ENCODE data around the gene OPN5. TPM values are rescaled to one million over a fixed set of nuclear protein-coding genes. Genes with fewer than 3 reads are reported as not detected.
A peak's percentile ranks its signal among the peaks of the same experiment; 100 is the strongest.

Gene OPN5
- total RNA-seq, 2 experiments from 2014 or later = not detected

DNA sequence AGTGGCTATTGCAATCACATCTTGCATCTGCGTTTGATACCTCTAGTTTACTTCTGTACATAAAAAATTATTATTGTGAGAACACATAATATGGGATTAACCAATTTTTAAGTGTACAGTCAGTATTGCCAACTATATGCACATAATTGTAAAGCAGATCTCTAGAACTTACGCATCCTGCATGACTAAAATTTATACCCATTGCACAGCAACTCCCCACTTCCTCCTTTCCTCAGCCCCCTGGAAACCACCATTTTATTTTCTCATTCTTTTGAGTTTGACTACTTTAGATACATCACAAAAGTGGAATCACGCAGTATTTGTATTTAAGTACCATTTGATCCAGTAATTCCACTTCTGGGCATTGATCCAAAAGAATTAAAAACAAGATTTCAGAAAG lies 19.3 kb upstream of the OPN5 start:
- ATAC-seq = no peak
- no peaks in the 10 kb centered on the region for H3K36me3 Mint-ChIP-seq (ENCODE audit: low read depth)
- CTCF ChIA-PET = no interaction called here
- H3K27ac Mint-ChIP-seq = no peak overlapping the region
- POLR2A ChIA-PET = no interaction called here
- DNase-seq = no peak
- H3K4me3 Mint-ChIP-seq = no peak overlapping the region
- H3K4me1 Mint-ChIP-seq (ENCODE audit: low read depth) = no peaks in the 10 kb centered on the region
- peaks cover 8% of the 10 kb centered on the region for H3K27me3 Mint-ChIP-seq (ENCODE audit: low read depth)
- H3K9me3 Mint-ChIP-seq (ENCODE audit: insufficient read depth) = no peaks in the 10 kb centered on the region

GRCh38 chr6:47766445-47766844 lies 15.4 kb upstream of the OPN5 start:
- Mint-ChIP-seq H3K4me3 (no peak overlapping the region), H3K27me3 (ENCODE audit: low read depth) (peaks cover 4% of the 10 kb centered on the region), H3K4me1 (ENCODE audit: low read depth) (no peaks in the 10 kb centered on the region), H3K27ac (no peak overlapping the region), H3K36me3 (ENCODE audit: low read depth) (no peaks in the 10 kb centered on the region), H3K9me3 (ENCODE audit: insufficient read depth) (no peaks in the 10 kb centered on the region)
- ChIA-PET CTCF (no interaction called here), POLR2A (no interaction called here)
- DNase-seq (no peak), ATAC-seq (no peak)

DNA sequence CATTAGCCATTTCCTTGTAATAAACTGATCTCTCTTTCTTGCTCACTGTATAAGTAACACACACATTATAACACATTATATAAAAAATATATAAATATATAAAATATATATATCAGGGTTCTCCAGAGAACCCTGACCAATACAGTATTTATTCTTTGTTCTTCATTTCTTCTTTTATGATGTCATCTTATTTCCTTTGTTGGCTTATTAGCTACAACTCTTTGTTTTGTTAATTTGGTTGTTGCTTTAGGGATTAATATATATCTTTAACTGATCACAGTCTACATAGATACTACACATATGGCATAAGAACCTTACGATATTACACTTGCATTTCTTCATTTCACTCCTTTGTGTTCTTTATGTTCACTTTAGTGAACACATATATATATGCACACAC lies 14.7 kb upstream of the OPN5 start:
- no peak for DNase-seq
- Mint-ChIP-seq H3K4me3 (no peak overlapping the region), H3K9me3 (ENCODE audit: insufficient read depth) (no peaks in the 10 kb centered on the region), H3K36me3 (ENCODE audit: low read depth) (no peaks in the 10 kb centered on the region), H3K27ac (no peak overlapping the region), H3K4me1 (ENCODE audit: low read depth) (no peaks in the 10 kb centered on the region), H3K27me3 (ENCODE audit: low read depth) (peaks cover 6% of the 10 kb centered on the region)
- CTCF ChIA-PET = interaction anchor here (0.6 kb wide), 1 partner anchor 118 kb away, joined by 3 read pairs; no protein-coding TSS in a partner anchor
- POLR2A ChIA-PET = no interaction called here
- no peak for ATAC-seq

DNA sequence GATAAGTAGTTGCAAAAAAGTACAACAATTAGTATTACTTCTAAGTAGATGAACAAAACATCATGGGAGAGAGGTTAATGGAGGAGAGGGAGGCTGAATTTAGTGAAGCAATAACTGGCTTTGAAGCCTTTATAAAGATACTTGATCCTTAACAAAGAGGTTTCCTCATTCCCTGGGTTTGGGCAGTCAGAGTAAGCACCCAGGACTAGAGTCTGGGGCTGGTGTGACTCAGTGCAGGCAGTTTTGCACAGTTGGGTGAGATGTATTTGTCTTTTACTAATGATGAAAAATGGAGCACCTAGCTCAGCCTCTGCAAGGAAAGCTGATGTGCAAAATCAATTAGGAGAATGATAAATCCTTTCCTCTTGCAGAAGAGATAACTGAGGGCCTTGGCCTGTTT lies 11.8 kb upstream of the OPN5 start:
- H3K36me3 Mint-ChIP-seq (ENCODE audit: low read depth) = no peaks in the 10 kb centered on the region
- ChIA-PET CTCF (no interaction called here), POLR2A (no interaction called here)
- H3K4me1 Mint-ChIP-seq (ENCODE audit: low read depth) = no peaks in the 10 kb centered on the region
- H3K9me3 Mint-ChIP-seq (ENCODE audit: insufficient read depth) = no peaks in the 10 kb centered on the region
- no peak for DNase-seq
- no peak for ATAC-seq
- no peak overlapping the region for H3K4me3 Mint-ChIP-seq
- peaks cover 4% of the 10 kb centered on the region for H3K27me3 Mint-ChIP-seq (ENCODE audit: low read depth)
- H3K27ac Mint-ChIP-seq = no peak overlapping the region

DNA sequence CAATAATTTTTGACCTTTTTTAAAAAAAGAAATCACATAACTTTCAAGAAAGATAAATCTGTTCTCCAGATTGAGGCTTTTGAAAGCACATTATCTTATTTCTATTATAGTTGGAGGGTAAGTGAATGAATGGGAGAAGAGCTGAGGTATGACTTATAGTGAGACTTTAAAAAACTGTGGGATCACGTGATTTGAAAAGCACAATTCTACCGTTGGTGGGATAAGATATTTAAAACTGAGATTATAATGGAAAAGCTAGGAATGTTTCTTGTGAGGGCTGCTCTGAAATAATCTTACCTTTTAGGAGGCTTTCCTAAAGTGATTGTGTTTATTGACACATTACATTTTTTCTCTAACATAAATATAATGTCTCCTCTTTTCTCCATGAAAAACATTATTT lies 9.5 kb upstream of the OPN5 start:
- ATAC-seq (no peak), DNase-seq (no peak)
- Mint-ChIP-seq H3K36me3 (ENCODE audit: low read depth) (no peaks in the 10 kb centered on the region), H3K27me3 (ENCODE audit: low read depth) (peaks cover 6% of the 10 kb centered on the region), H3K9me3 (ENCODE audit: insufficient read depth) (no peaks in the 10 kb centered on the region), H3K27ac (no peak overlapping the region), H3K4me1 (ENCODE audit: low read depth) (no peaks in the 10 kb centered on the region), H3K4me3 (no peak overlapping the region)
- CTCF ChIA-PET = interaction anchor here (0.8 to 1.7 kb wide), 3 partner anchors 8 to 141 kb away, joined by 3 to 8 read pairs (median 4); no protein-coding TSS in a partner anchor
- POLR2A ChIA-PET = no interaction called here

DNA sequence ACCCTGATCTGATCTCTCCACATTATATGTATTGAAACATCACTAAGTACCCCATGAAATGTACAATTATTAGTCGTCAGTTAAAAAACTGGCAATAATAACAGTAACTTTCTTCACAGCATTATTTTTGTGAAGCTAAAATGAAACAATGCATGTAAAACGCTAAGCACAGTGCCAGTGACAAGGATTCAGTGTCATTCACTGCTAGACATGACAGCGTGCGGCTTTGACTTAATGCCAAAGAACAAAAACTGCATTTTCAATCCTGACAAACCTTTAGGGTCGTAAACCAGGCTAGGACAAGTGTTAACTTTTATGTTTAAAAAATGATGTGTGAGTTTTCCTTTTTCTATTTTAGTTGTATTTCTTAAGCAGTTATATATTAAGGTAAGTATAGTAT lies 8.8 kb upstream of the OPN5 start:
- no peak for DNase-seq
- Mint-ChIP-seq H3K9me3 (ENCODE audit: insufficient read depth) (no peaks in the 10 kb centered on the region), H3K27ac (no peak overlapping the region), H3K4me1 (ENCODE audit: low read depth) (no peaks in the 10 kb centered on the region), H3K27me3 (ENCODE audit: low read depth) (peaks cover 9% of the 10 kb centered on the region), H3K4me3 (no peak overlapping the region), H3K36me3 (ENCODE audit: low read depth) (no peaks in the 10 kb centered on the region)
- no peak for ATAC-seq
- CTCF ChIA-PET = interaction anchor here (0.8 to 1.3 kb wide), 2 partner anchors 15 to 141 kb away, joined by 3 to 4 read pairs; no protein-coding TSS in a partner anchor
- POLR2A ChIA-PET = no interaction called here

DNA sequence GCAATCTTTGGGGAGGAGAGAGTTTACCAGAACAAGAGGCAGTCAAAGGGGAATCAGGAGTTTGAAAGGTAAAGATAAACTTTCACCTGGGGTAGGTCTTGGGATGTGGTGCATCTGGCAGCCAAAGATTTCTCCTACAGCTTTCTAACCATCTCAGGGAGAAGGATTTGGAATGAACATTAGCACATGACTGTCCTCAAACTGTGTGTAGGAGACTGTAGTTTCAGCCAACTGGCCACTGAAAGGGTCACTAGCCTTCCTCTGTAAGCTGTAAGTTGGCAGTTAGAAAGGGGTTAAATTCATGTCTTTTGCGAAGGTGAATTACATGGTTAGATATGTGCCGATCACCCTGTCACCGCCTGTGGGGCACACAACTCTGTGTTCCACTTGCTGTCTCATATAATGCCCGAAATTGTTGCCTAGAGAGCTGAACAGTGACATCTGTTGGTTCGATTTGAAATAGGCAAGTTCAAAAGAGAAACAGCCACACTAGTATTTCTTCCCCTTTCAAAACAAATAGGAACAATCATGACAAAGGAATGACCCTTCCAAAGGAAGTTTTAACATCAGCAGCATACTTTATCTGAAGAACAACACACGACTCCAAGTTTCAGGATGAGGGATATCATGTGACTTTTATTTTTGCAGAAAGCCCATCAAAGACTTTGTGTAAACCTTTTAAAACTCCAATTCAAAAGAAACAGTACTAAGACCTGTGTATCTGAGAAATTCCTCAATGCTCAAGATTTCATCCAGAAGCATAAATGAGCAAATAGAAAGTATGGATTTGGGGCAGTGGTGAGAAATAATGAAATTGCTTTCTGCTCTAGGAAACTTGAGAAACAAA lies 1.1 kb upstream of the OPN5 start:
- H3K27ac Mint-ChIP-seq = no peak overlapping the region
- H3K27me3 Mint-ChIP-seq (ENCODE audit: low read depth) = peaks cover 22% of the 10 kb centered on the region
- H3K4me3 Mint-ChIP-seq = no peak overlapping the region
- ATAC-seq = peak; percentile 98
- ChIA-PET POLR2A (no interaction called here), CTCF (interaction anchor here (0.7 to 3.6 kb wide), 17 partner anchors 9 to 932 kb away, joined by 3 to 93 read pairs (median 4); partner anchors contain the start of gene CD2AP)
- H3K9me3 Mint-ChIP-seq (ENCODE audit: insufficient read depth) = no peaks in the 10 kb centered on the region
- peak; percentile 55 for DNase-seq
- no peaks in the 10 kb centered on the region for H3K36me3 Mint-ChIP-seq (ENCODE audit: low read depth)
- peaks cover 7% of the 10 kb centered on the region for H3K4me1 Mint-ChIP-seq (ENCODE audit: low read depth)

DNA sequence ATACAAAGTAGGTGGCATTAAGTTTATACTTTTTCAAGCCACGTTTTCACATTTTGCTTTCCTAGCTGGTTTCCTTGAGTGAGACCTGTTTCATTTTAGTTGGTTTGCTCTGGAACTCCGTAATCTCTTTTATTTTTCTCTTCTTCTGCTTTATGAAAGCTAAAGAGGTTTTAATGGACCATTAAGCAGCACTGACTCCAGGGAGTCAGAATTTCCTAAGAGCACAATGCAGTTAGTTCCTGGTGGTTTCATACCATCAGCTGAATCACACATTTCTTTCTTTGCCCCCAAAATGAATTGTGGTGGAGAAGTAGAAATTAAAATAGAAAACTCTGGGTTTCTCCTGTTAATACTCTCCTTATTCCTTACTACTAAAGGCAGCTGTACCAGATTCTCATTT lies 3.4 kb downstream of the OPN5 start:
- Mint-ChIP-seq H3K27me3 (ENCODE audit: low read depth) (peaks cover 29% of the 10 kb centered on the region), H3K9me3 (ENCODE audit: insufficient read depth) (no peaks in the 10 kb centered on the region), H3K4me1 (ENCODE audit: low read depth) (peaks cover 10% of the 10 kb centered on the region), H3K36me3 (ENCODE audit: low read depth) (no peaks in the 10 kb centered on the region), H3K27ac (no peak overlapping the region), H3K4me3 (no peak overlapping the region)
- ChIA-PET CTCF (interaction anchor here (1.4 to 4.0 kb wide), 3 partner anchors 13 to 371 kb away, joined by 3 to 33 read pairs (median 22); no protein-coding TSS in a partner anchor), POLR2A (no interaction called here)
- DNase-seq (no peak), ATAC-seq (no peak)

DNA sequence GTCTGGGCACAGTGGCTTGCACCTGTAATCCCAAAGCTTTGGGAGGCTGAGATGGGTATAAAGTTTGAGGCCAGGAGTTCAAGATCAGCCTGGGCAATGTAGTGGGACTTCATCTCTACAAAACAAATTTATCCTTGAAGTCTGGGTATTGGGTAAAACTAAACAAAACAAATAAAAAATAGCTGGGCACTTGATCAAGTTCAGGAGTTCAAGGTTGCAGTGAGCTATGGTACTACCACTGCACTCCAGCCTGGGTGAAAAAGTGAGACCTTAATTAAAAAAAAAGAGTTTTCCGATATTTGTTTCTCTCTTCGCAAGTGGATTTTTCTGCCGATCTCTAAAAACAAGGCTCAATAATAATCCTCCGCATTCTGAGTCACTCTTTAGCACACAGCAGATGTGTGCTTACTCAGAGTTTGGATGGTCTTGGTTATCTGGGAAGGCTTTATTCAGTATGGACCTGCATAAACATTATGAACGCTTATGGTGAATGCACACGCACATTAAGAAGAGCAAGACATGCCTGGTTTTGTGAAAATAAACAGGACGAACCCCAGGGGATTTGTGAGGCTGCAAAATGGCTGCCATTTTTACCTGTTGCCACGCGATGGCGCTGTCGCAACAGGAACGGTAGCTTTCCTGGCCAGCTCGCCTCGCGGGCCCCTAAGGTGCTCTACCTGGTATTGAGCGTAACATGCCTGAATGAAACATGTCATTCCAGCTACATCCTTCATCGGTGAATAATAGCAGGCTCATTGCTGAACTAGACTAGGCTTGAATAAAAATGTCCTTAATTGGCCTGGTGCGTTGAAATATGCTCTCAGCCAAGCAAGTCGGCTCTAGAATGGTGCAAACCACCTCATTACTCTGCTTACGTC lies 6.0 kb downstream of the OPN5 start:
- Mint-ChIP-seq H3K27ac (no peak overlapping the region), H3K4me3 (no peak overlapping the region), H3K36me3 (ENCODE audit: low read depth) (no peaks in the 10 kb centered on the region), H3K9me3 (ENCODE audit: insufficient read depth) (no peaks in the 10 kb centered on the region), H3K27me3 (ENCODE audit: low read depth) (peaks cover 40% of the 10 kb centered on the region), H3K4me1 (ENCODE audit: low read depth) (peaks cover 3% of the 10 kb centered on the region)
- DNase-seq (peak; percentile 66), ATAC-seq (peak; percentile 85)
- POLR2A ChIA-PET = interaction anchor here (0.7 kb wide), 2 partner anchors 15 to 1863 kb away, joined by 3 read pairs; no protein-coding TSS in a partner anchor
- CTCF ChIA-PET = interaction anchor here (0.7 to 4.2 kb wide), 31 partner anchors 8 to 1639 kb away, joined by 3 to 33 read pairs (median 3); partner anchors contain the start of gene CD2AP

DNA sequence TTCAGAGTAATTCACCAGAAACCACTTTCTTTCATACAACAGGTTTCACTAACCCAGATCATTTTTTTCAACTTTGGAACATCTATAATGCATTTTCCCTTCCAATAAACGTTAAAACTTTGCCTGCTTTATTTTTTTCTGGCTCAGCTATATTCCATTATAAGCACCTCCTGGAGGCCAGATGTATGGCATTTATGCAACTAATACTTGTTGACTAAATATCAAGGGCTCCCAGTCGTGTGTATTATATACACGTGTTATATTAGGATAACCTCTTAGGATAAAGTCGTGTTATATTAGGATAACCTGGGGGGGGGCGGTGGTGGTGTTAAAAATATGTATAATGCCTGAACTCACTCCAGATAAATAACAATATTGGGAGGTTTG lies 6.7 kb downstream of the OPN5 start:
- no peak overlapping the region for H3K4me3 Mint-ChIP-seq
- H3K9me3 Mint-ChIP-seq (ENCODE audit: insufficient read depth) = no peaks in the 10 kb centered on the region
- no peak for ATAC-seq
- no peaks in the 10 kb centered on the region for H3K36me3 Mint-ChIP-seq (ENCODE audit: low read depth)
- H3K27me3 Mint-ChIP-seq (ENCODE audit: low read depth) = peaks cover 37% of the 10 kb centered on the region
- H3K27ac Mint-ChIP-seq = no peak overlapping the region
- no peak for DNase-seq
- H3K4me1 Mint-ChIP-seq (ENCODE audit: low read depth) = peaks cover 3% of the 10 kb centered on the region
- POLR2A ChIA-PET = interaction anchor here (0.7 kb wide), 2 partner anchors 15 to 1862 kb away, joined by 3 read pairs; no protein-coding TSS in a partner anchor
- CTCF ChIA-PET = interaction anchor here (0.7 to 4.2 kb wide), 28 partner anchors 8 to 1639 kb away, joined by 3 to 33 read pairs (median 4); partner anchors contain the start of gene CD2AP

- H3K36me3 Mint-ChIP-seq (ENCODE audit: low read depth) = no peaks in the 10 kb centered on the region
- H3K9me3 Mint-ChIP-seq (ENCODE audit: insufficient read depth) = no peaks in the 10 kb centered on the region
- peaks cover 32% of the 10 kb centered on the region for H3K27me3 Mint-ChIP-seq (ENCODE audit: low read depth)
- ATAC-seq (no peak), DNase-seq (no peak)
- peaks cover 3% of the 10 kb centered on the region for H3K4me1 Mint-ChIP-seq (ENCODE audit: low read depth)
- ChIA-PET CTCF (interaction anchor here (0.6 to 4.2 kb wide), 6 partner anchors 9 to 1621 kb away, joined by 3 to 33 read pairs (median 4); no protein-coding TSS in a partner anchor), POLR2A (no interaction called here)
- no peak overlapping the region for H3K4me3 Mint-ChIP-seq
- no peak overlapping the region for H3K27ac Mint-ChIP-seq
These were observed 7.7 kb downstream of the OPN5 start for GRCh38 chr6:47789553-47789952.
